Bronchial epithelial cell (primary cell): ENCODE measurements around the gene S100A6. TPM values are rescaled to one million over a fixed set of nuclear protein-coding genes. Genes with fewer than 3 reads are reported as not detected.

Experiments used
- DNase-seq: peaks from one replicate; pipeline ENCODE4 v3.0.0-alpha.2; 2010; ENCODE audit warnings: low read depth
- FAIRE-seq: peaks from 2 replicates; lab custom pipeline; 2011; peaks lifted over from hg19 to GRCh38; lab: Jason Lieb, UNC
- H3K27me3 ChIP-seq: 2 replicates; pipeline ENCODE4 v1.5.1; 2011; ENCODE audit warnings: low read length; ENCODE audit not compliant: control insufficient read depth, insufficient read depth
- H3K36me3 ChIP-seq: 2 replicates; pipeline ENCODE4 v1.5.1; 2011; ENCODE audit warnings: low read length; ENCODE audit not compliant: control insufficient read depth, insufficient read depth
- H3K4me3 ChIP-seq: 2 replicates; pipeline ENCODE4 v1.5.1; 2011; ENCODE audit warnings: mild to moderate bottlenecking, low read depth, low read length, control low read depth
- CTCF ChIP-seq: IDR thresholded peaks from 2 replicates; pipeline ENCODE4 v1.5.1; 2011; ENCODE audit warnings: mild to moderate bottlenecking, moderate library complexity, low read length, control low read depth, inconsistent platforms; ENCODE audit not compliant: insufficient read depth, severe bottlenecking
- total RNA-seq: library from RNA; depleted of rRNA; stranded (reverse); fragments of >200 nt; gene quantifications from 2 replicates; pipeline ENCODE4 v1.2.1, GENCODE V29; 2014

The S100A6 gene
- total RNA-seq, 1 donor from 2014 or later = 2,948 TPM

GRCh38 chr1:153570874-153571273 is 35.1 kb upstream of the S100A6 start:
- H3K27me3 ChIP-seq = no peaks in the 10 kb centered on the region
- DNase-seq = no peak
- no peak for TF ChIP-seq CTCF
- H3K36me3 ChIP-seq = no peaks in the 10 kb centered on the region
- no peak for FAIRE-seq
- H3K4me3 ChIP-seq = no peak overlapping the region

GRCh38 chr1:153569465-153569864 is 33.7 kb upstream of the S100A6 start:
- no peak for DNase-seq
- FAIRE-seq = no peak
- Histone ChIP-seq H3K27me3 (no peaks in the 10 kb centered on the region), H3K36me3 (peaks cover 1% of the 10 kb centered on the region), H3K4me3 (no peak overlapping the region)
- no peak for TF ChIP-seq CTCF

GRCh38 chr1:153568367-153569099 is 32.7 kb upstream of the S100A6 start:
- FAIRE-seq (no peak), DNase-seq (peak; percentile 97)
- Histone ChIP-seq H3K36me3 (peaks cover 2% of the 10 kb centered on the region), H3K27me3 (no peaks in the 10 kb centered on the region), H3K4me3 (peak overlapping the region; percentile 14)
- peak; percentile 99 for TF ChIP-seq CTCF

GRCh38 chr1:153567621-153568366 is 32.0 kb upstream of the S100A6 start:
- DNase-seq = peak; percentile 100
- FAIRE-seq = peak; percentile 93
- H3K4me3 ChIP-seq = peak overlapping the region; percentile 14

GRCh38 chr1:153566414-153567371 is 30.9 kb upstream of the S100A6 start:
- peak overlapping the region; percentile 48 for H3K4me3 ChIP-seq
- peaks cover 4% of the 10 kb centered on the region for H3K36me3 ChIP-seq
- H3K27me3 ChIP-seq = no peaks in the 10 kb centered on the region
- no peak for FAIRE-seq
- peak; percentile 98 for DNase-seq
- no peak for TF ChIP-seq CTCF

More at GRCh38 chr1:153567621-153568366, 32.0 kb upstream of the S100A6 start:
- TF ChIP-seq CTCF = no peak
- Histone ChIP-seq H3K27me3 (no peaks in the 10 kb centered on the region), H3K36me3 (peaks cover 3% of the 10 kb centered on the region)
